Measurements from ENCODE around the gene TBC1D22A. TPM values are rescaled to one million over a fixed set of nuclear protein-coding genes. Genes with fewer than 3 reads are reported as not detected.

The TBC1D22A gene
- total RNA-seq, 4 donors from 2014 or later, result 15.6 to 21.7 (median 20.5) TPM

GRCh38 chr22:47148956-47149728 lies 386.7 kb downstream of the TBC1D22A start:
- H3K27ac ChIP-seq, result no peak overlapping the region
- peaks cover 6 to 28% (median 7%) of the 10 kb centered on the region in 3 donors for H3K4me1 ChIP-seq
- no peaks in the 10 kb centered on the region for H3K27me3 ChIP-seq
- peaks cover 0 to 5% (median 0%) of the 10 kb centered on the region in 3 donors for H3K9me3 ChIP-seq
- TF ChIP-seq CTCF (IDR thresholded peaks at IDR 0.05) (no peak), POLR2A (IDR thresholded peaks at IDR 0.05) (no peak)
- H3K4me3 ChIP-seq, result no peak overlapping the region
- no peak for DNase-seq
- peaks cover 0 to 12% (median 0%) of the 10 kb centered on the region in 3 donors for H3K36me3 ChIP-seq
- intact Hi-C loops (cut with DNase I), result no loop called here
- WGBS, 2 donors, result 75 to 81% methylated on average over 20 to 22 of the region's 31 CpGs

- Histone ChIP-seq H3K4me3 (no peak overlapping the region), H3K27me3 (no peaks in the 10 kb centered on the region), H3K4me1 (peaks cover 2 to 30% (median 3%) of the 10 kb centered on the region in 3 donors), H3K9me3 (peaks cover 0 to 5% (median 0%) of the 10 kb centered on the region in 3 donors), H3K27ac (no peak overlapping the region), H3K36me3 (peaks cover 0 to 12% (median 0%) of the 10 kb centered on the region in 3 donors)
- no peak for TF ChIP-seq POLR2A (IDR thresholded peaks at IDR 0.05)
- DNase-seq, result no peak
- 93% methylated on average over 7 of the region's 13 CpGs; no CpG with 5 or more reads in 1 of the 2 donors for WGBS, 2 donors
- intact Hi-C loops (cut with DNase I), result no loop called here
These were observed 387.5 kb downstream of the TBC1D22A start for GRCh38 chr22:47149976-47150375.

GRCh38 chr22:47150426-47150825 lies 388.0 kb downstream of the TBC1D22A start:
- Histone ChIP-seq H3K4me1 (peaks cover 0 to 29% (median 0%) of the 10 kb centered on the region in 3 donors), H3K27ac (no peak overlapping the region), H3K4me3 (no peak overlapping the region), H3K36me3 (peaks cover 0 to 12% (median 0%) of the 10 kb centered on the region in 3 donors), H3K9me3 (peaks cover 0 to 5% (median 0%) of the 10 kb centered on the region in 3 donors), H3K27me3 (no peaks in the 10 kb centered on the region)
- intact Hi-C loops (cut with DNase I), result no loop called here
- TF ChIP-seq CTCF (IDR thresholded peaks at IDR 0.05) (no peak), POLR2A (IDR thresholded peaks at IDR 0.05) (no peak)
- 92% methylated on average over 5 of the region's 21 CpGs; no CpG with 5 or more reads in 1 of the 2 donors for WGBS, 2 donors
- no peak for DNase-seq

- Histone ChIP-seq H3K27ac (no peak overlapping the region), H3K27me3 (no peaks in the 10 kb centered on the region), H3K4me3 (no peak overlapping the region), H3K36me3 (peaks cover 0 to 12% (median 0%) of the 10 kb centered on the region in 3 donors), H3K9me3 (peaks cover 0 to 5% (median 0%) of the 10 kb centered on the region in 3 donors), H3K4me1 (peaks cover 0 to 22% (median 0%) of the 10 kb centered on the region in 3 donors)
- WGBS, 2 donors, result 95 to 97% methylated on average over 8 to 16 of the region's 19 CpGs
- DNase-seq, result no peak
- TF ChIP-seq POLR2A (IDR thresholded peaks at IDR 0.05), result no peak
- intact Hi-C loops (cut with DNase I), result no loop called here
These were observed 388.6 kb downstream of the TBC1D22A start for GRCh38 chr22:47151064-47151463.

- intact Hi-C loops (cut with DNase I), result no loop called here
- Histone ChIP-seq H3K4me1 (peaks cover 0 to 22% (median 0%) of the 10 kb centered on the region in 3 donors), H3K4me3 (no peak overlapping the region), H3K36me3 (peaks cover 0 to 12% (median 0%) of the 10 kb centered on the region in 3 donors), H3K27ac (no peak overlapping the region), H3K9me3 (peaks cover 0 to 5% (median 0%) of the 10 kb centered on the region in 3 donors), H3K27me3 (no peaks in the 10 kb centered on the region)
- DNase-seq, result no peak
- WGBS, 2 donors, result 54 to 57% methylated on average over 1 to 2 of the region's 10 CpGs
- TF ChIP-seq POLR2A (IDR thresholded peaks at IDR 0.05), result no peak
- TF ChIP-seq CTCF (IDR thresholded peaks at IDR 0.05), result no peak
These were observed 389.0 kb downstream of the TBC1D22A start for GRCh38 chr22:47151490-47151889.

- no peaks in the 10 kb centered on the region for H3K27me3 ChIP-seq
- peaks cover 0 to 22% (median 0%) of the 10 kb centered on the region in 3 donors for H3K4me1 ChIP-seq
- peaks cover 0 to 12% (median 0%) of the 10 kb centered on the region in 3 donors for H3K36me3 ChIP-seq
- H3K9me3 ChIP-seq, result peaks cover 0 to 5% (median 0%) of the 10 kb centered on the region in 3 donors
- WGBS, 2 donors, result 88 to 92% methylated on average over 8 to 13 of the region's 17 CpGs
- DNase-seq, result no peak
- no peak for TF ChIP-seq POLR2A (IDR thresholded peaks at IDR 0.05)
- intact Hi-C loops (cut with DNase I), result no loop called here
- no peak overlapping the region for H3K4me3 ChIP-seq
- no peak overlapping the region for H3K27ac ChIP-seq
These were observed 389.8 kb downstream of the TBC1D22A start for GRCh38 chr22:47152236-47152635.
